Mucosa of rectum (tissue), 2 donors: ENCODE results near the gene CACNA1B.

Experiments
- H3K27ac ChIP-seq, 2 donors: one replicate each; pipeline ENCODE4 v1.7.0; 2013; ENCODE audit warnings: inconsistent platforms in 2 of 2, low read depth in 2 of 2, low read length in 2 of 2
- H3K27me3 ChIP-seq, 2 donors: one replicate each; pipeline ENCODE4 v1.7.0; 2013; ENCODE audit warnings: low read length in 2 of 2; ENCODE audit not compliant: control insufficient read depth in 2 of 2, insufficient read depth in 2 of 2
- H3K36me3 ChIP-seq, 2 donors: one replicate each; pipeline ENCODE4 v1.7.0; 2013; ENCODE audit warnings: low read length in 2 of 2; ENCODE audit not compliant: control insufficient read depth in 2 of 2, insufficient read depth in 2 of 2
- H3K4me1 ChIP-seq, 2 donors: one replicate each; pipeline ENCODE4 v1.7.0; 2013; ENCODE audit warnings: low read length in 2 of 2, mild to moderate bottlenecking in 1 of 2; ENCODE audit not compliant: control insufficient read depth in 2 of 2, insufficient read depth in 2 of 2
- H3K4me3 ChIP-seq, 2 donors: one replicate each; pipeline ENCODE4 v1.7.0; 2013; ENCODE audit warnings: low read length in 2 of 2
- H3K9ac ChIP-seq, 2 donors: one replicate each; pipeline ENCODE4 v1.7.0; 2013; ENCODE audit warnings: low read length in 2 of 2, low read depth in 1 of 2, mild to moderate bottlenecking in 1 of 2
- H3K9me3 ChIP-seq, 2 donors: one replicate each; pipeline ENCODE4 v1.7.0; 2013; ENCODE audit warnings: low read length in 2 of 2; ENCODE audit not compliant: control insufficient read depth in 2 of 2
- donor health status: healthy.
- donor health status: Normal muscosa, but diverticular disease.

CACNA1B gene

DNA sequence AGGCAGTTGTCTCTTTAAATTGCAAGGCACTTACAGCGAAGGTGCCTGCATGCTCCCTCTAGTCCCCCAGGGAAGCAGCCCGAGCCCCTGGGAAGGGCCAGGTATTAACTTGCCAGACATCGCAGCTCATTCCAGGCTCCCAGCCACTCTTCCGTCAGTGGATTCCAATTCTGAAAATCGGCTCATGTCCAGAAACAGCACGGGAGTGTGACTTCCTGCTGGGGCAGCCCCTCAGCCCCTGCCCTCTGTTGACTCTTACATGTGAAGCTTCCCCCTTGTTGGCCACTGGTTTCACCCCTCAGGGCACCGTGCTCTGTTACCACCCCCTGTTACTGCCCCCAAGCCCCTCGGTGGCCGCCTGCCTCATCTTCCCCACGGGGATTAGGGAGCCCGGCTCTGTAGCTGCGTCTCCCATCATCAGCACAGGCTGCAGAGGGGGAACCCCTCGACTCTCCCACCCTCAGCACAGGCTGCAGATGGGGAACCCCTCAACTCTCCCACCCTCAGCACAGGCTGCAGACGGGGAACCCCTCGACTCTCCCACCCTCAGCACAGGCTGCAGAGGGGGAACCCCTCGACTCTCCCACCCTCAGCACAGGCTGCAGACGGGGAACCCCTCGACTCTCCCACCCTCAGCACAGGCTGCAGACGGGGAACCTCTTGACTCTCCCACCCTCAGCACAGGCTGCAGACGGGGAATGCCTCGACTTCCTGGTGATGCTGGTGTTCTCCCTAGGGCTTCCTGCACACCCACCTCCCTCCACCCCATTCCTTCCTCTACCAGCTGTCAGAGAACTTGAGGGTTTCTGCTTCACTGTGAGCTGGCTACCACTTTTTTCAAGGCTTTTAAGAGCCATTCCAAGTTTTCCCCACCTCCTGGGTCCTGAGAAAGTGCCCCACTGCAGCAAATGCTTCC, 11.1 kb upstream of the CACNA1B start:
- Histone ChIP-seq H3K36me3 (no peaks in the 10 kb centered on the region), H3K27me3 (no peaks in the 10 kb centered on the region), H3K4me3 (no peak overlapping the region), H3K4me1 (no peaks in the 10 kb centered on the region), H3K9me3 (no peaks in the 10 kb centered on the region), H3K27ac (no peak overlapping the region), H3K9ac (no peak overlapping the region)

DNA sequence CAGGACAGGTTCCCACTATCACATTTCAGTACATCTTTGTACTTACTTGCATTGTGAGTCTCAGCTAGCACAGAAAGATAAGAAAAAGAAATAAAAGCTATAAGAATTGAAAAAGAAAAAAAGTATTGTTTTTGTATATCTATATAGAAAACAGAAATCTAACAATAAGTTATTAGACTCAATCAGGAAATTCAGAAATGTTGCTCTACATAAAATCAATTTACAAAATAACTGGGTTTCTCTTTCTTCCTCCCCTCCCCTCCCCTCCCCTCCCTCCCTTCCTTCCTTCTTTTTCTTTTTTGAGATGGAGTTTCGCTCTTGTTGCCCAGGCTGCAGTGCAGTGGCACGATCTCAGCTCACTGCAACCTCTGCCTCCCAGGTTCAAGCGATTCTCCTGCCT, 7.2 kb upstream of the CACNA1B start:
- H3K9me3 ChIP-seq, result no peaks in the 10 kb centered on the region
- no peaks in the 10 kb centered on the region for H3K36me3 ChIP-seq
- H3K9ac ChIP-seq, result no peak overlapping the region
- H3K4me3 ChIP-seq, result no peak overlapping the region
- no peaks in the 10 kb centered on the region for H3K4me1 ChIP-seq
- H3K27me3 ChIP-seq, result peaks cover 0 to 2% of the 10 kb centered on the region in 2 donors
- H3K27ac ChIP-seq, result no peak overlapping the region

DNA sequence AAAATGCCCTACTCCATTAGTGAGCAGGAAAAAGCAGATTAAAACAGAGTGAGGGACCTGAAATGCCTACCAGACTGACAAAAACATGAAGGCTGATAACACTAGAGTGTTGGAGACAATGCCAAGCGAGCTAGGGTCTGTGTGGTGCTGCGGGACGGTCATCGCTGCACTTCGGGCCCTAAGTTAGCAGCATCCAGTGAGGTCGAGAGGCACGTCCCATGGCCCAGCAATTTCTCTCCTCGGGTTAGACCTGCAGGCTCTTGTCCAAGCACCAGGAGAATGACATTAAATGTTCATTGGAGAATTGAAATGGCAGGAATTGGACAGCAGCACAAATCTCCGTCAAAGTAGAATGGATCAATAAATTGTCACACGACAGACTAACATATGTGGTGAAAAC, 5.3 kb upstream of the CACNA1B start:
- Histone ChIP-seq H3K9me3 (no peaks in the 10 kb centered on the region), H3K27me3 (peaks cover 0 to 4% of the 10 kb centered on the region in 2 donors), H3K36me3 (no peaks in the 10 kb centered on the region), H3K4me3 (no peak overlapping the region), H3K27ac (no peak overlapping the region), H3K4me1 (no peaks in the 10 kb centered on the region), H3K9ac (no peak overlapping the region)

DNA sequence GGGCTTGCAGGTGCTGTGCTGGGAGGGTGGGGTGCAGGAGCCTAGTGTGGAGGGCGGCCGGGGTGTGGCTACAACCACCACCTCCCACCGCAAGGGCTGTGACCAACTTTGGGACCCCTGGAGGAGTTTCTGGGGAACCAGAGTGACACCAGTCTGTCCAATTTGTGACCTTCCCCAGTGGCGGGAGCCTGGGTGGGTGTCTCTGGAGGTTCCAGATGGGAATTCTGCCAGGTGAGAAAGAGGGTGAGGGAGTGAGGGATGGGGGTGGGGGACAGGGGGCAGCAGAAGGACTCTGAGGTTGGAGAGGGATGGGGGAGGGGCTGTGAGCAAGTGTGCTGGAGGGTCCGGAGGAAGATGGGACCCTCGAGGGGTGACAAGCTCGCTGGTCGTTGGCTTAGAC, 4.2 kb upstream of the CACNA1B start:
- Histone ChIP-seq H3K4me3 (no peak overlapping the region), H3K27me3 (peaks cover 0 to 4% of the 10 kb centered on the region in 2 donors), H3K9ac (no peak overlapping the region), H3K36me3 (no peaks in the 10 kb centered on the region), H3K4me1 (no peaks in the 10 kb centered on the region), H3K9me3 (no peaks in the 10 kb centered on the region), H3K27ac (no peak overlapping the region)

DNA sequence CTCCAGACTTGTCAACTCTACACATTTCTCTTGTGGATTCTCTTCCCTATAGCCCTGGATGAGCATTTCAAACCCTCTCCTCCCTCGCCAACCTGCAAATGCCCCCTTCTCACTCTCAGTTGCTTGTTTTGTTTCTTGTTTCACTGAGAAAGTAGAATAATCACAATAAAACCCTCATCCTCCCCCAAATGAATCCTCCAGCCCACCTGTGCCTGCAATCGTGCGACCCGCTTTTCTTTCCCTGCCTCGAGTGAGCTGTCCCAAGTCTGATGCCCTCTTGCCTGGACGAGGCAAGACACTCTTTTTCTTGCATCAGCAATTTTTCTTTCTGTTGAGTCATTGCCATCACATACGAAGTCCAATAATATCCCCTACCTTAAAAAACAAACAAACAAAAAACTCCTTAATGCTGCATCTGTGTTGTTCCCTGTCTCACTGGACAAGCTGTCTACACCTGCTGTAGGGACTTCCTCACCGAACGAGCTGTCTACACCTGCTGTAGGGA, 3.7 kb upstream of the CACNA1B start:
- Histone ChIP-seq H3K27ac (no peak overlapping the region), H3K27me3 (peaks cover 0 to 4% of the 10 kb centered on the region in 2 donors), H3K9ac (no peak overlapping the region), H3K4me3 (no peak overlapping the region), H3K4me1 (no peaks in the 10 kb centered on the region), H3K36me3 (no peaks in the 10 kb centered on the region), H3K9me3 (no peaks in the 10 kb centered on the region)

DNA sequence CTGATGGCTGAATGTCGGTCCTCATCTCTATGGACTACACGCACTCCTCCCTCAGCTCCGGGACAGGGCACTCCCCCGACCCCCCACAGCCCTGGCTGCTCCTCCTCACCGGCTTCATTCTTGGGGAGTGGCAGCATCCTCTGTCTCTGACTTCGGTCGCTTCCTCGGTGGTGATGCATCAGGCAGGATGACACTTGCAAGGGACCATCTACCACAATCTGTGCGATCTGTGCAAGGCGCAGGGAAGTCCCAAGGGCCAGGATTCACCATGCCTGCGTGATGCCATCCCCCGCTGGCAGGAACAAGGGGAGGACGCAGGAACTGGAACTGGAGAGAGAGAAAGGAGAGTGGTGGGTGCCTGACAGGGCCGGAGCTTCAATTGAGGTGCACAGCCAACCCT, 2.2 kb upstream of the CACNA1B start:
- no peaks in the 10 kb centered on the region for H3K4me1 ChIP-seq
- no peak overlapping the region for H3K4me3 ChIP-seq
- no peaks in the 10 kb centered on the region for H3K9me3 ChIP-seq
- H3K36me3 ChIP-seq, result no peaks in the 10 kb centered on the region
- no peak overlapping the region for H3K9ac ChIP-seq
- peaks cover 0 to 14% of the 10 kb centered on the region in 2 donors for H3K27me3 ChIP-seq
- no peak overlapping the region for H3K27ac ChIP-seq

DNA sequence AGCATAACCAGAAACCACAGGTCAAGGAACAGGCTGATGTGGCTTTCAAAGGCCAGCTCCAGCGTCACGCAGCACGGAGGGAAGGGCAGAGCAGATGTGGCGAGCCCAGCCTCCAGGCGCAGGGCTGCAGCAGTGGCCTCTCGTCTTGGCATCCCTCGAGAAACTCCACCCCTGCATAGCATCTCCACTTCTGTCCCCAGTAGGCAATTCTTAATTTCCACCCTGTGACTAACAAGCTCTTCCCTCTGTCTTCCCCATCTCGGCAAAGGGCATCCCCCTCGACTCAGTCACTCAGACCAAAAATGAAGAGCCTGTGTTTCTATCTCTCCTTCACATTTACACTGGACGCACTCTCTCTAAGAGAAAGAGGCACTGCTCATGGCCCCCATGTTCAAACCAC, 1.7 kb upstream of the CACNA1B start:
- Histone ChIP-seq H3K9ac (no peak overlapping the region), H3K9me3 (no peaks in the 10 kb centered on the region), H3K36me3 (no peaks in the 10 kb centered on the region), H3K27me3 (peaks cover 0 to 14% of the 10 kb centered on the region in 2 donors), H3K4me3 (no peak overlapping the region), H3K4me1 (no peaks in the 10 kb centered on the region), H3K27ac (no peak overlapping the region)

DNA sequence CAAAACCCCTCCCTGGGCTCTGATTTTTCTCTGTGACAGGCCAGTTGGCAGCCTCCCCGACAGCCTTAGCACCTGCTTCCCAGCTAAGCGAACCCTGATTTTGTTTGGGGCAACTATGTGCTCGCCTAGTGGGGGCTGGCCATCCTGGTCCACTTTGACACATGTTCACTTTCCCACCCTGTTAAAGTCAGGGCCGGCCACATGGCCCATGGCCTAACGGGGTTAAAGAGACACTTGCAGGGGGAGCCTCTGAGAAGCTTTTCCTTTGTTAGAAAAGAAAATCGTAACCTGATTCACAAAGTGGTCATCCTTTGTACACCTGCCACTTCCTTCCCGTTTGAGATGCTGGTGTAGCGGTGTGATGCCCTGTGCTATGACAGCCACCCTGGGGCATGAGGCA, 1.3 kb upstream of the CACNA1B start:
- Histone ChIP-seq H3K4me1 (no peaks in the 10 kb centered on the region), H3K9ac (no peak overlapping the region), H3K36me3 (no peaks in the 10 kb centered on the region), H3K4me3 (no peak overlapping the region), H3K27ac (no peak overlapping the region), H3K27me3 (peaks cover 0 to 14% of the 10 kb centered on the region in 2 donors), H3K9me3 (no peaks in the 10 kb centered on the region)

DNA sequence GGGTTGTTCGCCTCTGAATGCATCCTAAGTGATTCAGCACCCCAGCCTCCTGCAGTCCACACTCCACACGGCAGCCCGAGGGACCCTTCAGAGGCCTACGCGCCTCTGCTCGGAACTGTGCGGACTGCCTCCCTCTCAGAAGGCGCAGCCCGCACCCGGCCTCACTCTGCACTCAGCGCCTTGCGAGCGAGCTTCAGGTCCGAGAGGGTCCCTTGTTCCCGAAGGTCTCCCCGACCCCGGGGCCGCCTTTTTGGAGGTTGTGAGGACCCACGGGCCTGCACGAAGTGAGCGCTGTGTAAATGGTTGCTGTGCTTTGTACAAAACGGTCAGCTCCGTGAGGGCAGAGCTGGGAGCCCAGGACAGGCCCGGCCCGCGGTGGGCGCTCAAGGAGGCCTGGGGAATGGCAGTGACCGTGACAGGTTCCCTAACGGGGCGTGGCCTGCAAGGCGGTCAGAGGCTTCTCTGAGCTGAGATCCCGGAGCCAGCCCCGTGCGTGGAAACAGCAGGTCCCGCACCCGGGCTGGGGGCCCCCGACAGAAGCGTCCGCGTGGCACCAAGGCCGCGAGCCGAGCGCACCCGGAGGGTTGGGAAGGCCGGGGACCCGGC, 698 bp upstream of the CACNA1B start:
- peaks cover 0 to 14% of the 10 kb centered on the region in 2 donors for H3K27me3 ChIP-seq
- no peaks in the 10 kb centered on the region for H3K9me3 ChIP-seq
- no peak overlapping the region for H3K4me3 ChIP-seq
- no peaks in the 10 kb centered on the region for H3K36me3 ChIP-seq
- no peaks in the 10 kb centered on the region for H3K4me1 ChIP-seq
- no peak overlapping the region for H3K27ac ChIP-seq
- no peak overlapping the region for H3K9ac ChIP-seq

DNA sequence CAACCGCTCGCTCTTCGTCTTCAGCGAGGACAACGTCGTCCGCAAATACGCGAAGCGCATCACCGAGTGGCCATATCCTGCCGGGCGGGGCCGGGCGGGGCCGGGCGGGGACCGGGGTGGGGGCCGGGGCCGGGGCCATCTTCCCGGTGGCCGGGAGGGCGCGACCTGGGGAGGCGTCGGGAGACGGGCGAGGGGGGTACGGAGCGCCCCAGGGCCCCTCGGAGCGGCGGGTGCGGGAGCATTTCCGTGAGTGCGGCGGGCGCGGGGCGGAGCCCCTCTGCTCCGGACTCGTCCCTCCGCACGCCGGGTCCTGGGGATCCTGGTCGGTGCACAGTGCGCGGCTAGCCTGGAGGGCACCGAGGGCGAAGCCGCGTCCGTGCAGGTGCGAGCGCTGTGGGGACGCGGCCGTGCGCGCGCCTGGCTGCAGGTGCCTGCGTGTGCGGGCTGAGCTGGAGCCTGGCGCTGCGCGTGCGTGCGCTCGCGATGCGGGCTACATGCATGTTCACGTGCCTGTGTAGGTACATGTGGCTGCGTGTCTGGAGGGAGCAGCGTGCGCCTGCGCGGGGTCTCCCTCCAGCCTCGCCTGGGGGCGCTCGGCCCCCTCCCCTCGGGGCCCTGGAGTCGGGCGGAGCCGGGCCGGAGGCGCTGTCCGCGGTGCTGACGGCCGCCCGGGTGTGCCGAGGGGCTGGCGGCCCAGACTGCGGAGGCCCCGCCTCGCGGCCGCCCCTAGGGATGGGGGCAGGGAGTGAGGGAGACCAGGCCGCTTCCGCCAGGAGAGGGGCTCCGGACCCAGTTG, 762 bp downstream of the CACNA1B start:
- Histone ChIP-seq H3K4me3 (peak overlapping the region in 1 of 2 donors; percentile 16), H3K9me3 (no peaks in the 10 kb centered on the region), H3K27me3 (peaks cover 0 to 14% of the 10 kb centered on the region in 2 donors), H3K9ac (no peak overlapping the region), H3K27ac (no peak overlapping the region), H3K36me3 (no peaks in the 10 kb centered on the region), H3K4me1 (no peaks in the 10 kb centered on the region)
